Fibroblast of pulmonary artery (primary cell): ENCODE measurements around the gene DMAC2.
"Not testable (repeated sequence)": the region's sequence is repeated elsewhere in the genome, so short reads cannot be mapped to it uniquely, and the experiment has no call there.

ENCODE experiments used
- DNase-seq: peaks from one replicate; pipeline ENCODE4 v3.0.0-alpha.2; 2010; ENCODE audit warnings: low read depth
- H3K4me3 ChIP-seq: replicated peaks from 2 replicates; pipeline ENCODE4 v1.5.1; 2011; ENCODE audit warnings: low read depth, mild to moderate bottlenecking, control low read depth, low read length, moderate library complexity
- CTCF ChIP-seq: IDR thresholded peaks from 2 replicates; pipeline ENCODE4 v1.5.1; 2011; ENCODE audit warnings: mild to moderate bottlenecking, control low read depth, low read length, inconsistent platforms; ENCODE audit errors: missing control alignments

DMAC2 gene

GRCh38 chr19:41441321-41441945, 1.7 kb upstream of the DMAC2 start:
- no peak for DNase-seq
- no peak overlapping the region for H3K4me3 ChIP-seq
- no peak for TF ChIP-seq CTCF

- no peak overlapping the region for H3K4me3 ChIP-seq
- no peak for DNase-seq
Observed at GRCh38 chr19:41437944-41438574, 1.7 kb downstream of the DMAC2 start.

DNA sequence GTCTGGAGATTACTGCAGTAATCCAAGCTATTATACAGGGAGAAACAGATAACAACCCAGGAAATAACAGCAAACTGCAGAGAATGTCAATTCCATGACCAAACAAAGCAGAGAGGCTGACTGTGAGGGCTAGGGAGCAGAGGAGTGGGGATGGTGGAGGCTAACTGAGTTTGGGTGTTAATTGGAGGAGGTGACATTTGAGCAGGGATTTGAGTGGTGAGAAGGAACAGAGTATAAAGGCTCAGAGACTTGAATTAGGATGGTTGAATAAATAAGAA, 3.1 kb downstream of the DMAC2 start:
- TF ChIP-seq CTCF = no peak
- no peak for DNase-seq
- no peak overlapping the region for H3K4me3 ChIP-seq

More at GRCh38 chr19:41437944-41438574, 1.7 kb downstream of the DMAC2 start:
- no peak for TF ChIP-seq CTCF

- TF ChIP-seq CTCF = no peak
- DNase-seq = no peak
- H3K4me3 ChIP-seq = no peak overlapping the region
Observed at GRCh38 chr19:41435936-41436673, 3.6 kb downstream of the DMAC2 start.

DNA sequence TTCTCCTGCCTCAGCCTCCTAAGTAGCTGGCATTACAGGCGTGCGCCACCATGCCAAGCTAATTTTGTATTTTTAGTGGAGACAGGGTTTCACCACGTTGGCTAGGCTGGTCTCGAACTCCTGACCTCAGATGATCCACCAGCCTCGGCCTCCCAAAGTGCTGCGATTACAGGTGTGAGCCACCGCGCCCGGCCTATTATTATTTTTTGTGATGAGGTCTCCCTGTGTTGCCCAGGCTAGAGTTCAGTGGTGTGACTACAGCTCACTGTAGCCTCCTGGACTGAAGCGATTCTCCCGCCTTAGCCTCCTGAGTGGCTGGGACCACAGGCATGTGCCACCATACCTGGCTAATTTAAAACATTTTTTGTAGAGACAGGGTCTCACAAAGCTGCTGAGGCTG, 4.3 kb downstream of the DMAC2 start:
- H3K4me3 ChIP-seq, DNase-seq: not testable (repeated sequence)

DNA sequence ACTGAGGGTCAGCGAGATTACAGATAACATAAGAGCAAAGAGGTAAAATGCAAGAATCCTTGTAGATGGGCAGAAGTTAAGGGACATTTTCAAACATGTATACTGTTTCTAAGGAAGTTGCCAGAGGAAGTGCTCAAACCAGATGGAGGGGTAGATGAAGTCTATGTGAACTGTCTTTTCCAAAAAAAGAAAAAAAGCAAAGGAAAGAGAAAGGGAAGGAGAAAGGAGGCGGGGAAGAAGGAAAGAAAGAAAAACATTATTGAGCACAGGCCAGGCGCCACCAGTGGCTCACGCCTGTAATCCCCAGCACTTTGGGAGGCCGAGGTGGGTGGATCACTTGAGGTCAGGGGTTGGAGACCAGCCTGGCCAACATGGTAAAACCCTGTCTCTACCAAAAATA, 5.3 kb downstream of the DMAC2 start:
- no peak overlapping the region for H3K4me3 ChIP-seq
- no peak for TF ChIP-seq CTCF
- no peak for DNase-seq

DNA sequence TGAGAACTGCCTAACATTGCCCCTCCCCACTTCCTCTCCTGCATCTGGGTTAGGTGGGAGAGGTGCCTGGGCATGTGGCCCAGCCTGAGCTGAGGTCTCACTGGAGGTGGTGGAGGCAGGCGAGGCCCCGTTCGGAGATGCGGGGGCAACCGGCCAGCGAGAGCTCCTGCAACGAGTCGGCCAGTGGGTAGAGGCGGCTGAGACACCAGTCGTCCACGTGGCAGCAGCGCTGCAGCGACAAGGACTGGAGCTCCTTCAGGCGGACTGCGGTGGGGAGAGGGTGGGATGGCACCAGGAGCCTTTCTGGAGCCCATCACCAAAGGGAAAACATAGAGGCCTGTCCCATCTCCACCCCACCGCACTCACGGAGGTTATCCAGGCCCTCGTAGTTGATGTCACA, 6.5 kb downstream of the DMAC2 start:
- DNase-seq = no peak
- no peak overlapping the region for H3K4me3 ChIP-seq
- no peak for TF ChIP-seq CTCF
